ENCODE results near the gene FOXK2. TPM values are rescaled to one million over a fixed set of nuclear protein-coding genes. Genes with fewer than 3 reads are reported as not detected.

The FOXK2 gene
- polyA plus RNA-seq, 2 of the 4 experiments (the other 2 are of a cell fraction), result 34.8 to 39.2 TPM

DNA sequence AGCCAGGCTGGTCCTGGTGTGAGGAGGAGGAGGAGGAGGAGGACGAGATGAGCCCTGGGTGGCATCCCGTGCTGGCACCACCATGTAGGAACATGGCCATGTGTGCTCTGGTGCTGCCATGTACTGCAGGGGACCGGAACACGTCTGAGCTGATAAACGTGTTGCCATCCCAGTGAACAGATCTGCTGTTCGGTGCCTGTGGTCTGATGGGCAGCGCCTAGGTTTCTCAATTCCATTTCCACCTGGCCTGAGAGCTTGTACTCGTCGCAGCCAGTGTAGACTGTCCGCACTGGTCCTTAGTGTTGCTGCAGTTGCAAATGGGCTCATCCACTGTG, 28.4 kb upstream of the FOXK2 start:
- ChIA-PET POLR2A (no interaction called here), CTCF (interaction anchor here (0.9 to 5.7 kb wide), 5 partner anchors 16 to 140 kb away, joined by 3 to 26 read pairs (median 4); no protein-coding TSS in a partner anchor)
- no peak for FAIRE-seq
- H3K9me3 ChIP-seq, result no peaks in the 10 kb centered on the region
- H3K27ac ChIP-seq, result no peak overlapping the region
- no peak for ATAC-seq
- 93% methylated on average over 10 of the region's 10 CpGs for WGBS (ENCODE audit: missing lambda C conversion rate)
- DNase-seq (ENCODE audit: low read depth in 1 of 2, low spot score in 1 of 2), result no peak
- peaks cover 23% of the 10 kb centered on the region for H3K4me1 ChIP-seq
- TF ChIP-seq, protein P1, sequence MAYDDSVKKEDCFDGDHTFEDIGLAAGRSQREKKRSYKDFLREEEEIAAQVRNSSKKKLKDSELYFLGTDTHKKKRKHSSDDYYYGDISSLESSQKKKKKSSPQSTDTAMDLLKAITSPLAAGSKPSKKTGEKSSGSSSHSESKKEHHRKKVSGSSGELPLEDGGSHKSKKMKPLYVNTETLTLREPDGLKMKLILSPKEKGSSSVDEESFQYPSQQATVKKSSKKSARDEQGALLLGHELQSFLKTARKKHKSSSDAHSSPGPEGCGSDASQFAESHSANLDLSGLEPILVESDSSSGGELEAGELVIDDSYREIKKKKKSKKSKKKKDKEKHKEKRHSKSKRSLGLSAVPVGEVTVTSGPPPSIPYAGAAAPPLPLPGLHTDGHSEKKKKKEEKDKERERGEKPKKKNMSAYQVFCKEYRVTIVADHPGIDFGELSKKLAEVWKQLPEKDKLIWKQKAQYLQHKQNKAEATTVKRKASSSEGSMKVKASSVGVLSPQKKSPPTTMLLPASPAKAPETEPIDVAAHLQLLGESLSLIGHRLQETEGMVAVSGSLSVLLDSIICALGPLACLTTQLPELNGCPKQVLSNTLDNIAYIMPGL (CRISPR knock-in tag; IDR thresholded peaks at IDR 0.05; ENCODE audit: borderline replicate concordance), result no peak
- TF ChIP-seq HOXA7 (CRISPR knock-in tag; IDR thresholded peaks at IDR 0.05) (no peak), NPAS2 (CRISPR knock-in tag; IDR thresholded peaks at IDR 0.05; ENCODE audit: borderline replicate concordance) (no peak), CHD4 (IDR thresholded peaks at IDR 0.05; ENCODE audit: borderline replicate concordance) (no peak), RARB (CRISPR knock-in tag; IDR thresholded peaks at IDR 0.05) (no peak), POLR2A (IDR thresholded peaks at IDR 0.05; ENCODE audit: low read length) (no peak), FOXS1 (CRISPR knock-in tag; IDR thresholded peaks at IDR 0.05) (no peak), PHF8 (IDR thresholded peaks at IDR 0.05; ENCODE audit: borderline replicate concordance, low read depth) (no peak), GATA3 (IDR thresholded peaks at IDR 0.05; ENCODE audit: borderline replicate concordance) (no peak), EHF (CRISPR knock-in tag; IDR thresholded peaks at IDR 0.05) (no peak), KDM5A (IDR thresholded peaks at IDR 0.05) (no peak), JUNB (IDR thresholded peaks at IDR 0.05) (no peak), MAZ (IDR thresholded peaks at IDR 0.05; ENCODE audit: borderline replicate concordance, low read depth, low read length) (no peak), BHLHE40 (IDR thresholded peaks at IDR 0.05; ENCODE audit: low read depth, low read length) (no peak)
- TF ChIP-seq, protein P2, sequence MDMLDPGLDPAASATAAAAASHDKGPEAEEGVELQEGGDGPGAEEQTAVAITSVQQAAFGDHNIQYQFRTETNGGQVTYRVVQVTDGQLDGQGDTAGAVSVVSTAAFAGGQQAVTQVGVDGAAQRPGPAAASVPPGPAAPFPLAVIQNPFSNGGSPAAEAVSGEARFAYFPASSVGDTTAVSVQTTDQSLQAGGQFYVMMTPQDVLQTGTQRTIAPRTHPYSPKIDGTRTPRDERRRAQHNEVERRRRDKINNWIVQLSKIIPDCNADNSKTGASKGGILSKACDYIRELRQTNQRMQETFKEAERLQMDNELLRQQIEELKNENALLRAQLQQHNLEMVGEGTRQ (IDR thresholded peaks at IDR 0.05), result no peak
- TF ChIP-seq, protein P3, sequence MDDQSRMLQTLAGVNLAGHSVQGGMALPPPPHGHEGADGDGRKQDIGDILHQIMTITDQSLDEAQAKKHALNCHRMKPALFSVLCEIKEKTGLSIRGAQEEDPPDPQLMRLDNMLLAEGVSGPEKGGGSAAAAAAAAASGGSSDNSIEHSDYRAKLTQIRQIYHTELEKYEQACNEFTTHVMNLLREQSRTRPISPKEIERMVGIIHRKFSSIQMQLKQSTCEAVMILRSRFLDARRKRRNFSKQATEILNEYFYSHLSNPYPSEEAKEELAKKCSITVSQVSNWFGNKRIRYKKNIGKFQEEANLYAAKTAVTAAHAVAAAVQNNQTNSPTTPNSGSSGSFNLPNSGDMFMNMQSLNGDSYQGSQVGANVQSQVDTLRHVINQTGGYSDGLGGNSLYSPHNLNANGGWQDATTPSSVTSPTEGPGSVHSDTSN (IDR thresholded peaks at IDR 0.05), result no peak
- TF ChIP-seq, protein P4, sequence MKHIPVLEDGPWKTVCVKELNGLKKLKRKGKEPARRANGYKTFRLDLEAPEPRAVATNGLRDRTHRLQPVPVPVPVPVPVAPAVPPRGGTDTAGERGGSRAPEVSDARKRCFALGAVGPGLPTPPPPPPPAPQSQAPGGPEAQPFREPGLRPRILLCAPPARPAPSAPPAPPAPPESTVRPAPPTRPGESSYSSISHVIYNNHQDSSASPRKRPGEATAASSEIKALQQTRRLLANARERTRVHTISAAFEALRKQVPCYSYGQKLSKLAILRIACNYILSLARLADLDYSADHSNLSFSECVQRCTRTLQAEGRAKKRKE (CRISPR knock-in tag; IDR thresholded peaks at IDR 0.05; ENCODE audit: low read depth), result no peak
- TF ChIP-seq, protein P5, sequence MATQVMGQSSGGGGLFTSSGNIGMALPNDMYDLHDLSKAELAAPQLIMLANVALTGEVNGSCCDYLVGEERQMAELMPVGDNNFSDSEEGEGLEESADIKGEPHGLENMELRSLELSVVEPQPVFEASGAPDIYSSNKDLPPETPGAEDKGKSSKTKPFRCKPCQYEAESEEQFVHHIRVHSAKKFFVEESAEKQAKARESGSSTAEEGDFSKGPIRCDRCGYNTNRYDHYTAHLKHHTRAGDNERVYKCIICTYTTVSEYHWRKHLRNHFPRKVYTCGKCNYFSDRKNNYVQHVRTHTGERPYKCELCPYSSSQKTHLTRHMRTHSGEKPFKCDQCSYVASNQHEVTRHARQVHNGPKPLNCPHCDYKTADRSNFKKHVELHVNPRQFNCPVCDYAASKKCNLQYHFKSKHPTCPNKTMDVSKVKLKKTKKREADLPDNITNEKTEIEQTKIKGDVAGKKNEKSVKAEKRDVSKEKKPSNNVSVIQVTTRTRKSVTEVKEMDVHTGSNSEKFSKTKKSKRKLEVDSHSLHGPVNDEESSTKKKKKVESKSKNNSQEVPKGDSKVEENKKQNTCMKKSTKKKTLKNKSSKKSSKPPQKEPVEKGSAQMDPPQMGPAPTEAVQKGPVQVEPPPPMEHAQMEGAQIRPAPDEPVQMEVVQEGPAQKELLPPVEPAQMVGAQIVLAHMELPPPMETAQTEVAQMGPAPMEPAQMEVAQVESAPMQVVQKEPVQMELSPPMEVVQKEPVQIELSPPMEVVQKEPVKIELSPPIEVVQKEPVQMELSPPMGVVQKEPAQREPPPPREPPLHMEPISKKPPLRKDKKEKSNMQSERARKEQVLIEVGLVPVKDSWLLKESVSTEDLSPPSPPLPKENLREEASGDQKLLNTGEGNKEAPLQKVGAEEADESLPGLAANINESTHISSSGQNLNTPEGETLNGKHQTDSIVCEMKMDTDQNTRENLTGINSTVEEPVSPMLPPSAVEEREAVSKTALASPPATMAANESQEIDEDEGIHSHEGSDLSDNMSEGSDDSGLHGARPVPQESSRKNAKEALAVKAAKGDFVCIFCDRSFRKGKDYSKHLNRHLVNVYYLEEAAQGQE (IDR thresholded peaks at IDR 0.05), result no peak
- no peak overlapping the region for H3K4me3 ChIP-seq
- no peak overlapping the region for H3K4me2 ChIP-seq

DNA sequence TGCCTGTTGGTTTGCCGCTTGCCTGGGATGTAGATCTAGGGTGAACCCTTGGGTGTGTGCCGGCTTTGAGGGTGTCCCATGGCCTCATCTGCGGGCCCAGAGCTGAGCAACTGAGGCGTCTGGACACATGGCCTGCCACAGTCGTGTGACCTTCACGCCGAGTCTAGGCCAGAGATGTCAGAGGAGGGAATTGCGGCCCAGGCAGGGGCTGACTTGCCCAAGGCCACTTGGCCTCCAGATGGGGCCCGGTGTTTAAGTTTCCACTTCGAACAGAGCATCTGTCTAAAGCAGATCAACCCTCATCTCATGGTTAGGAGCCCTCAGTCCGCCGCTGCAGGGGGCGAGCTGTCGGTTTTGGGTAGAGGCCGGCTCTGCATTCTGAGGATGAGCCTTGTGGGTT, 28.0 kb upstream of the FOXK2 start:
- Histone ChIP-seq H3K9me3 (no peaks in the 10 kb centered on the region), H3K4me2 (no peak overlapping the region), H3K27ac (no peak overlapping the region), H3K4me1 (peaks cover 25% of the 10 kb centered on the region), H3K4me3 (no peak overlapping the region)
- no peak for DNase-seq (ENCODE audit: low read depth in 1 of 2, low spot score in 1 of 2)
- FAIRE-seq, result no peak
- ATAC-seq, result no peak
- ChIA-PET POLR2A (no interaction called here), CTCF (interaction anchor here (0.7 to 5.7 kb wide), 5 partner anchors 17 to 362 kb away, joined by 3 to 26 read pairs (median 4); no protein-coding TSS in a partner anchor)
- no peak for TF ChIP-seq RFX5 (IDR thresholded peaks at IDR 0.05)
- TF ChIP-seq, protein P6, sequence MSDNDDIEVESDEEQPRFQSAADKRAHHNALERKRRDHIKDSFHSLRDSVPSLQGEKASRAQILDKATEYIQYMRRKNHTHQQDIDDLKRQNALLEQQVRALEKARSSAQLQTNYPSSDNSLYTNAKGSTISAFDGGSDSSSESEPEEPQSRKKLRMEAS (IDR thresholded peaks at IDR 0.05), result no peak
- TF ChIP-seq TFCP2L1 (CRISPR knock-in tag; IDR thresholded peaks at IDR 0.05), result no peak
- no peak for TF ChIP-seq EP300 (IDR thresholded peaks at IDR 0.05)
- TF ChIP-seq POLR2A (IDR thresholded peaks at IDR 0.05; ENCODE audit: low read length), result no peak
- TF ChIP-seq, protein P7, sequence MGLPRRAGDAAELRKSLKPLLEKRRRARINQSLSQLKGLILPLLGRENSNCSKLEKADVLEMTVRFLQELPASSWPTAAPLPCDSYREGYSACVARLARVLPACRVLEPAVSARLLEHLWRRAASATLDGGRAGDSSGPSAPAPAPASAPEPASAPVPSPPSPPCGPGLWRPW (IDR thresholded peaks at IDR 0.05), result no peak
- no peak for TF ChIP-seq NFE2L2 (conservative IDR thresholded peaks at IDR 0.05; ENCODE audit: low read length)
- TF ChIP-seq, protein P8, sequence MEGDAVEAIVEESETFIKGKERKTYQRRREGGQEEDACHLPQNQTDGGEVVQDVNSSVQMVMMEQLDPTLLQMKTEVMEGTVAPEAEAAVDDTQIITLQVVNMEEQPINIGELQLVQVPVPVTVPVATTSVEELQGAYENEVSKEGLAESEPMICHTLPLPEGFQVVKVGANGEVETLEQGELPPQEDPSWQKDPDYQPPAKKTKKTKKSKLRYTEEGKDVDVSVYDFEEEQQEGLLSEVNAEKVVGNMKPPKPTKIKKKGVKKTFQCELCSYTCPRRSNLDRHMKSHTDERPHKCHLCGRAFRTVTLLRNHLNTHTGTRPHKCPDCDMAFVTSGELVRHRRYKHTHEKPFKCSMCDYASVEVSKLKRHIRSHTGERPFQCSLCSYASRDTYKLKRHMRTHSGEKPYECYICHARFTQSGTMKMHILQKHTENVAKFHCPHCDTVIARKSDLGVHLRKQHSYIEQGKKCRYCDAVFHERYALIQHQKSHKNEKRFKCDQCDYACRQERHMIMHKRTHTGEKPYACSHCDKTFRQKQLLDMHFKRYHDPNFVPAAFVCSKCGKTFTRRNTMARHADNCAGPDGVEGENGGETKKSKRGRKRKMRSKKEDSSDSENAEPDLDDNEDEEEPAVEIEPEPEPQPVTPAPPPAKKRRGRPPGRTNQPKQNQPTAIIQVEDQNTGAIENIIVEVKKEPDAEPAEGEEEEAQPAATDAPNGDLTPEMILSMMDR (IDR thresholded peaks at IDR 0.05), result no peak
- TF ChIP-seq, protein P9, sequence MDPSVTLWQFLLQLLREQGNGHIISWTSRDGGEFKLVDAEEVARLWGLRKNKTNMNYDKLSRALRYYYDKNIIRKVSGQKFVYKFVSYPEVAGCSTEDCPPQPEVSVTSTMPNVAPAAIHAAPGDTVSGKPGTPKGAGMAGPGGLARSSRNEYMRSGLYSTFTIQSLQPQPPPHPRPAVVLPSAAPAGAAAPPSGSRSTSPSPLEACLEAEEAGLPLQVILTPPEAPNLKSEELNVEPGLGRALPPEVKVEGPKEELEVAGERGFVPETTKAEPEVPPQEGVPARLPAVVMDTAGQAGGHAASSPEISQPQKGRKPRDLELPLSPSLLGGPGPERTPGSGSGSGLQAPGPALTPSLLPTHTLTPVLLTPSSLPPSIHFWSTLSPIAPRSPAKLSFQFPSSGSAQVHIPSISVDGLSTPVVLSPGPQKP (IDR thresholded peaks at IDR 0.05; ENCODE audit: low read depth, low read length), result no peak
- no peak for TF ChIP-seq JUNB (IDR thresholded peaks at IDR 0.05)
- 89% methylated on average over 15 of the region's 15 CpGs for WGBS (ENCODE audit: missing lambda C conversion rate)
